Activated CD4-positive, alpha-beta memory T cell treated with anti-CD3 and anti-CD28 coated beads for 36 hours (primary cell): ENCODE measurements around the gene NCOA6. TPM values are rescaled to one million over a fixed set of nuclear protein-coding genes. Genes with fewer than 3 reads are reported as not detected.
"Not testable (repeated sequence)": the region's sequence is repeated elsewhere in the genome, so short reads cannot be mapped to it uniquely, and the experiment has no call there.

Experiments
- CTCF ChIA-PET: fragments of 350-600 bp; sonication (Branson Sonifier 250); formaldehyde crosslinking; loops from one replicate; lab custom pipeline; 2021; ENCODE audit warnings: antibody characterized with exemption, inconsistent platforms; lab: Charles Lee
- POLR2A ChIA-PET: fragments of 350-600 bp; sonication (Branson Sonifier 250); formaldehyde crosslinking; loops from one replicate; lab custom pipeline; 2021; ENCODE audit warnings: antibody characterized with exemption; lab: Charles Lee
- DNase-seq: peaks from one replicate; pipeline ENCODE4 v3.0.0-alpha.2; 2020
- H3K27ac Mint-ChIP-seq: one replicate; pipeline ENCODE4 v1.8.0; 2021; ENCODE audit warnings: mixed read lengths
- H3K27me3 Mint-ChIP-seq: one replicate; pipeline ENCODE4 v1.8.0; 2021; ENCODE audit warnings: mixed read lengths
- H3K36me3 Mint-ChIP-seq: one replicate; pipeline ENCODE4 v1.8.0; 2021; ENCODE audit warnings: mixed read lengths
- H3K4me1 Mint-ChIP-seq: one replicate; pipeline ENCODE4 v1.8.0; 2021; ENCODE audit warnings: low read depth, mixed read lengths
- H3K4me3 Mint-ChIP-seq: one replicate; pipeline ENCODE4 v1.8.0; 2021; ENCODE audit warnings: mild to moderate bottlenecking, mixed read lengths
- H3K9me3 Mint-ChIP-seq: one replicate; pipeline ENCODE4 v1.8.0; 2021; ENCODE audit warnings: mixed read lengths
- intact Hi-C: fragments of 100-400 bp; cut with micrococcal nuclease; formaldehyde crosslinking; loops from one replicate; pipeline ENCODE4 v1.15.1; 2023
- total RNA-seq, 2 experiments: library from RNA; stranded (reverse); gene quantifications; one replicate each; pipeline ENCODE4 v1.2.3, GENCODE V29; 2021

NCOA6 gene
- total RNA-seq, 2 experiments from 2014 or later = 19.6 to 20.7 TPM

- CTCF ChIA-PET = no interaction called here
- intact Hi-C loops = no loop called here
- Mint-ChIP-seq H3K27me3 (no peaks in the 10 kb centered on the region), H3K27ac (no peak overlapping the region), H3K4me1 (peaks cover 42% of the 10 kb centered on the region), H3K36me3 (peaks cover 2% of the 10 kb centered on the region), H3K4me3 (no peak overlapping the region), H3K9me3 (no peaks in the 10 kb centered on the region)
- POLR2A ChIA-PET = no interaction called here
- DNase-seq = no peak
Measured at GRCh38 chr20:34798328-34798727, 27.1 kb downstream of the NCOA6 start.

DNA sequence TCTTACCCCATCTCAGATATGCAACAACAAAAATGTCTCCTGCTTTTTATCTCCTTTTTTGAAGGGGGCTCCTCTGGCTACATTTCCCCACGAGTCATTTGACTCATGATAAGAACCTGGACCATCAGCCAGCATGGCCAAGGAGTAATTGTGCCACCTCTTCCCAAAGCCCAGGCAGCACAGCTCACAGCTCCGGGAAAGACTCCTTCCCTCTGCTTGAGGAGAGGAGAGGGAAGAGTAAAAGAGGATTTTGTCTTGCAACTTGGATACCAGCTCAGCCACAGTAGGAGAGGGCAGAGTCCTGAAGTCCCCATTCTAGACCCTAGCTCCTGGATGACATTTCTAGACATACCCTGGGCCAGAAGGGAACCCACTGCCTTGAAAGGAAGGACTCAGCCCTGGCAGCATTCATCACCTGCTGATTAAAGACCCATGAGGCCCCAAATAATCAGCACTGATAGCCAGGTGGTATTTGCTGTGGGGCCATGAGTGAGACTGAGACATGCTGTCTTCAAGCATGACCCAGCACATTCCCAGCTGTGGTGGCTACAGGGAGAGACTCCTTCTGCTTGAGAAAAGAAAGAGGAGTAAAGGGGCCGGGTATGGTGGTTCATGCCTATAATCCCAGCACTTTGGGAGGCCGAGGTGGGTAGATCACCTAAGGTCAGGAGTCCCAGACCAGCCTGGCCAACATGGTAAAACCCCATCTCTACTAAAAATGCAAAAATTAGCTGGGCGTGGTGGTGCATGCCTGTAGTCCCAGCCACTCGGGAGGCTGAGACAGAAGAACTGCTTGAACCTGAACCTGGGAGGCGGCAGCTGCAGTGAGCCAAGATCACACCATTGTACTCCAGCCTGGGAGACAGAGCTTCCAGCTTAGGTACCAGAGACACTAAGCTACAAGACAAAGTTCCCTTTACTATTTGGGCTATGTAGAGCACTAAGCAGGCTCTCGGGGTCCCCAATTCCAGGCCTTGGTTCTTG lies 28.1 kb downstream of the NCOA6 start:
- H3K27me3 Mint-ChIP-seq = no peaks in the 10 kb centered on the region
- CTCF ChIA-PET = interaction anchor here (0.6 to 1.6 kb wide), 3 partner anchors 28 to 698 kb away, joined by 3 to 6 read pairs (median 3); no protein-coding TSS in a partner anchor
- H3K27ac Mint-ChIP-seq = no peak overlapping the region
- intact Hi-C loops = no loop called here
- POLR2A ChIA-PET = interaction anchor here (0.6 kb wide), 1 partner anchor 110 kb away, joined by 3 read pairs; no protein-coding TSS in a partner anchor
- no peak for DNase-seq
- peaks cover 2% of the 10 kb centered on the region for H3K36me3 Mint-ChIP-seq
- H3K4me1 Mint-ChIP-seq = peaks cover 42% of the 10 kb centered on the region
- no peaks in the 10 kb centered on the region for H3K9me3 Mint-ChIP-seq
- H3K4me3 Mint-ChIP-seq = no peak overlapping the region

DNA sequence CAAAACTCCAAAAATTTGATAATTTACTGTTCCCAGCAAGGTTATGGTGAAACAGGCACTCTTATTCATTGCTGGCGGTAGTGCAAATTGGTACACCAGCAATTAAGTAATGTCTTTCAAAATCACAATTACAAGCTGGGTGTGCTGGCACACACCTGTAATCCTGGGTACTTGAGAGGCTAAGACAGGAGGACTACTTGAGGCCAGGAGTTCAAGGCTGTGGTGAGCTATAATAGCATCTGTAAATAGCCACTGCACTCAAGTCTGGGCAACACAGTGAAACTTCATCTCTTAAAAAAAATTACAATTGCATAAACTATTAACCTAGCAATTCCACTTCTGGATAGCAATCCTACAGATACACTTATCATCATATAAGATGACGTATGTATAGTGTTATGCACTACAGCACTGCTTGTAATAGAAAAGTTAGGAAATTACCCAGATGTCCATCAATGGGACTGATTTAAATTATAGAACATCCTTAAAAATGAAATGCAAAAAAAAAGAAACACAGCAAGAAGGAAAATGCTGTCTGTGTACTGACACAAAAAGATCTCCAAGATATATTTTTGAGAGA lies 31.4 kb downstream of the NCOA6 start:
- peaks cover 21% of the 10 kb centered on the region for H3K4me1 Mint-ChIP-seq
- ChIA-PET POLR2A (no interaction called here), CTCF (interaction anchor here (0.7 to 1.7 kb wide), 2 partner anchors 13 to 24 kb away, joined by 3 to 5 read pairs; no protein-coding TSS in a partner anchor)
- no peak overlapping the region for H3K27ac Mint-ChIP-seq
- DNase-seq = no peak
- peaks cover 2% of the 10 kb centered on the region for H3K36me3 Mint-ChIP-seq
- H3K9me3 Mint-ChIP-seq = no peaks in the 10 kb centered on the region
- intact Hi-C loops = no loop called here
- no peaks in the 10 kb centered on the region for H3K27me3 Mint-ChIP-seq
- H3K4me3 Mint-ChIP-seq = no peak overlapping the region

GRCh38 chr20:34792687-34793363 lies 32.6 kb downstream of the NCOA6 start:
- POLR2A ChIA-PET = no interaction called here
- CTCF ChIA-PET = no interaction called here
- H3K9me3 Mint-ChIP-seq = no peaks in the 10 kb centered on the region

GRCh38 chr20:34791289-34792020 lies 34.0 kb downstream of the NCOA6 start:
- no peaks in the 10 kb centered on the region for H3K27me3 Mint-ChIP-seq
- H3K36me3 Mint-ChIP-seq = peaks cover 2% of the 10 kb centered on the region
- DNase-seq = no peak
- H3K9me3 Mint-ChIP-seq = no peaks in the 10 kb centered on the region
- intact Hi-C loops = no loop called here
- CTCF ChIA-PET = no interaction called here
- POLR2A ChIA-PET = no interaction called here
- no peak overlapping the region for H3K27ac Mint-ChIP-seq
- no peak overlapping the region for H3K4me3 Mint-ChIP-seq
- peaks cover 11% of the 10 kb centered on the region for H3K4me1 Mint-ChIP-seq

More at GRCh38 chr20:34792687-34793363, 32.6 kb downstream of the NCOA6 start:
- intact Hi-C loops = no loop called here
- Mint-ChIP-seq H3K27me3 (no peaks in the 10 kb centered on the region), H3K27ac (no peak overlapping the region), H3K36me3 (peaks cover 2% of the 10 kb centered on the region), H3K4me1 (peaks cover 14% of the 10 kb centered on the region), H3K4me3 (no peak overlapping the region)
- no peak for DNase-seq

- Mint-ChIP-seq H3K27ac (no peak overlapping the region), H3K4me1 (peaks cover under 1% of the 10 kb centered on the region), H3K9me3 (no peaks in the 10 kb centered on the region), H3K27me3 (no peaks in the 10 kb centered on the region), H3K4me3 (no peak overlapping the region), H3K36me3 (peaks cover 1% of the 10 kb centered on the region)
- ChIA-PET POLR2A (no interaction called here), CTCF (interaction anchor here (0.5 to 6.4 kb wide), 4 partner anchors 12 to 23 kb away, joined by 3 to 42 read pairs (median 4); no protein-coding TSS in a partner anchor)
- DNase-seq = no peak
- intact Hi-C loops = no loop called here
Measured at GRCh38 chr20:34781220-34781619, 44.2 kb downstream of the NCOA6 start.

DNA sequence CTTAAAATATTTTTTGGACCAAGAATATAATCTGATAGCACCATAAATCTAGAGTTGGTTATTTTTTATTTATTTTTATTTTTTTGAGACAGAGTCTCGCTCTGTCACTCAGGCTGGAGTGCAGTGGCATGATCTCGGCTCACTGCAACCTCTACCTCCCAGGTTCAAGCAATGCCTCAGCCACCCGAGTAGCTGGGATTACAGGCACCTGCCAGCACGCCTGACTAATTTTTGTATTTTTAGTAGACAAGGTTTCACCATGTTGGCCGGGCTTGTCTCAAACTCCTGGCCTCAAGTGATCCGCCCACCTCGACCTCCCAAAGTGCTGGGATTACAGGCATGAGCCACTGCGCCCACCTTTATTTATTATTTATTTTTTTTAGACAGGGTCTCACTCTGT lies 45.2 kb downstream of the NCOA6 start:
- H3K9me3 Mint-ChIP-seq, POLR2A ChIA-PET, H3K27me3 Mint-ChIP-seq, H3K4me1 Mint-ChIP-seq, H3K4me3 Mint-ChIP-seq, intact Hi-C loops, H3K36me3 Mint-ChIP-seq, H3K27ac Mint-ChIP-seq, DNase-seq: not testable (repeated sequence)
- CTCF ChIA-PET = interaction anchor here (0.5 to 6.4 kb wide), 3 partner anchors 11 to 24 kb away, joined by 3 to 42 read pairs (median 3); no protein-coding TSS in a partner anchor

GRCh38 chr20:34776177-34776576 lies 49.3 kb downstream of the NCOA6 start:
- Mint-ChIP-seq H3K36me3 (peaks cover 15% of the 10 kb centered on the region), H3K27me3 (no peaks in the 10 kb centered on the region), H3K27ac (no peak overlapping the region), H3K9me3 (no peaks in the 10 kb centered on the region), H3K4me3 (no peak overlapping the region), H3K4me1 (no peaks in the 10 kb centered on the region)
- POLR2A ChIA-PET = no interaction called here
- DNase-seq = no peak
- intact Hi-C loops = no loop called here
- CTCF ChIA-PET = interaction anchor here (0.9 kb wide), 1 partner anchor 16 kb away, joined by 3 read pairs; no protein-coding TSS in a partner anchor

DNA sequence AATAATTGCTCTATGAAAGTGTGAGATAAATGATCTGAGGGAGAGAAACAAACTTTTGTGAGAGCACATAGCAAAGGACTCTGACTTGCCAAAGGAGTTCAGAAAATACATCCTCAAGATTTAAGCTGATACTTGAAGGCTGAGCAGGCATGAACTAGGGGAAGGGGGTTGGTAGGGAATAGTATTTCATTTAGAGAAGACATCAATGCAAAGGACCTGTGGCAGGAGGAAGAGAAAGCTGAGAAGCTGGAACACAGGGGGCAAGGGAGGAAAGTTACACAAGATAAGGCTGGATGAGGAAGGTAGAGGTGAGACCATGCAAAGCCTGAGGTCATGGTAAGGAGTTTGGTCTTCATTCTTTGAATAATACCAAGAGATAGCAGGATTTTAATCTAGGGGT lies 50.6 kb downstream of the NCOA6 start:
- Mint-ChIP-seq H3K9me3 (no peaks in the 10 kb centered on the region), H3K4me1 (no peaks in the 10 kb centered on the region), H3K4me3 (no peak overlapping the region), H3K27ac (no peak overlapping the region), H3K36me3 (peaks cover 15% of the 10 kb centered on the region), H3K27me3 (no peaks in the 10 kb centered on the region)
- ChIA-PET POLR2A (no interaction called here), CTCF (no interaction called here)
- no peak for DNase-seq
- intact Hi-C loops = no loop called here

GRCh38 chr20:34774449-34774848 lies 51.0 kb downstream of the NCOA6 start:
- Mint-ChIP-seq H3K36me3 (peaks cover 13% of the 10 kb centered on the region), H3K4me1 (no peaks in the 10 kb centered on the region), H3K27ac (no peak overlapping the region), H3K4me3 (no peak overlapping the region), H3K9me3 (no peaks in the 10 kb centered on the region), H3K27me3 (no peaks in the 10 kb centered on the region)
- DNase-seq = no peak
- intact Hi-C loops = no loop called here
- ChIA-PET POLR2A (no interaction called here), CTCF (no interaction called here)

DNA sequence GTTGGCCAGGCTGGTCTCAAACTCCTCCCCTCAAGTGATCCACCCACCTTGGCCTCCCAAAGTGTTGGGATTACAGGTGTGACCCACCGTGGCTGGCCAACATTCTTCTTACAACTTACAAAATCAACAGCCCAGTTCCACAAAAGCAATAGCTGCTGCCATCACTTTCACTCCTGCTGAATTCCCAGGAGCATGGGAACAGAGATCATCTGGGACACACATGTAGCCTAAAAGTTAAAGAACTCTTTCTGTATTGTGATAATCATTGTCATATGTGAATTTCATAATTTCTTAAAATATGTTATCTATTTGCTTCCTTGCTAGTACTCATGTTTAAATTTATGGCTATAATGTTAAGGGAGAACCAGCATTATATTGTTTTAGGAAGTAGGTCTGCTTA lies 51.7 kb downstream of the NCOA6 start:
- DNase-seq = no peak
- no peak overlapping the region for H3K4me3 Mint-ChIP-seq
- H3K4me1 Mint-ChIP-seq = no peaks in the 10 kb centered on the region
- intact Hi-C loops = no loop called here
- POLR2A ChIA-PET = no interaction called here
- CTCF ChIA-PET = no interaction called here
- no peak overlapping the region for H3K27ac Mint-ChIP-seq
- H3K36me3 Mint-ChIP-seq = peaks cover 15% of the 10 kb centered on the region
- no peaks in the 10 kb centered on the region for H3K9me3 Mint-ChIP-seq
- no peaks in the 10 kb centered on the region for H3K27me3 Mint-ChIP-seq
